Breast epithelium (tissue), 3 donors: ENCODE results near the gene MAOA.

Source experiments
- CTCF ChIP-seq, 3 donors: fragments of 450-650 bp; IDR thresholded peaks; one replicate each; pipeline ENCODE4 v1.5.1; 2016 to 2017; ENCODE audit warnings: antibody characterized with exemption in 3 of 3, mild to moderate bottlenecking in 3 of 3, moderate library complexity in 3 of 3
- POLR2A ChIP-seq: fragments of 450-650 bp; IDR thresholded peaks from one replicate; pipeline ENCODE4 v1.6.1; 2016; ENCODE audit warnings: antibody characterized with exemption, mild to moderate bottlenecking, moderate library complexity

- no peak for TF ChIP-seq CTCF (IDR thresholded peaks at IDR 0.05)
- TF ChIP-seq POLR2A, result no peak
Measured at GRCh38 chrX:43720082-43720481, 64.0 kb downstream of the MAOA start.
